HEK293 (cell line): ENCODE data around the gene RAB20.

ENCODE experiments used
- HIC1 ChIP-seq: fragments of 450-650 bp; formaldehyde crosslinking; IDR thresholded peaks from 2 replicates; pipeline ENCODE4 v1.5.1; 2016; ENCODE audit warnings: missing biosample characterization, missing genetic modification characterization
- REST ChIP-seq: fragments of 450-650 bp; formaldehyde crosslinking; IDR thresholded peaks from 2 replicates; pipeline ENCODE4 v1.5.1; 2016; ENCODE audit warnings: missing biosample characterization, missing genetic modification characterization
- TCF7L2 ChIP-seq: IDR thresholded peaks from 2 replicates; pipeline ENCODE4 v1.6.1; 2011; ENCODE audit warnings: low read depth, mild to moderate bottlenecking, inconsistent platforms, low read length, moderate library complexity, borderline replicate concordance
- ZNF473 ChIP-seq: fragments of 450-650 bp; formaldehyde crosslinking; IDR thresholded peaks from 2 replicates; pipeline ENCODE4 v1.5.1; 2017; ENCODE audit warnings: missing biosample characterization, missing genetic modification characterization
- ZNF521 ChIP-seq: fragments of 450-650 bp; formaldehyde crosslinking; IDR thresholded peaks from 2 replicates; pipeline ENCODE4 v1.5.1; 2017; ENCODE audit warnings: missing biosample characterization, mild to moderate bottlenecking, missing genetic modification characterization
- ZNF549 ChIP-seq: fragments of 450-650 bp; IDR thresholded peaks from 2 replicates; pipeline ENCODE4 v1.5.1; 2018; ENCODE audit warnings: missing biosample characterization, missing genetic modification characterization, mild to moderate bottlenecking, inconsistent platforms, moderate library complexity
- ZNF639 ChIP-seq: fragments of 450-650 bp; formaldehyde crosslinking; IDR thresholded peaks from 2 replicates; pipeline ENCODE4 v1.5.1; 2016; ENCODE audit warnings: missing biosample characterization, missing genetic modification characterization
- ZNF76 ChIP-seq: fragments of 450-650 bp; formaldehyde crosslinking; IDR thresholded peaks from 2 replicates; pipeline ENCODE4; 2016; ENCODE audit warnings: low read depth, missing biosample characterization, missing genetic modification characterization, borderline replicate concordance
- ZNF768 ChIP-seq: fragments of 450-650 bp; formaldehyde crosslinking; IDR thresholded peaks from 2 replicates; pipeline ENCODE4 v1.5.1; 2018; ENCODE audit warnings: missing biosample characterization, mild to moderate bottlenecking, missing genetic modification characterization

DNA sequence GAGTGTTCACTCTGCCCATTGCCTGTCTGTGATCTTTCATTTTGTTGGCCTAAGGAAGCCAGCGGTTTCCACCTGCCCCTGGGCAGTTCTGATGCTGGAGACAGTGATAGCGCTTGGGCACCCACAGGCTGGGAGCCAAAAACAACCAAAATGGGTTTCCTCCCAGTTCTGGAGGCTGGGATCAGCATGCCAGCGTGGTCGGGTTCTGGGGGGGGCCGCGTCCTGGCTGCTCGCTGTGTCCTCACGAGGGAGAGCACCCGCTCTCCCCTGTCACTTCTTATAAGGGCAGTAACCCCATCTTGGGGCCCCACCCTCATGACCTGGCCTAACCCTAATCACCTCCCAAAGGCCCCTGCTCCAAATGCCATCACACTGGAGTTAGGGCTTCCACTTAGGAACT is 67.9 kb downstream of the RAB20 start:
- TF ChIP-seq REST (tag by site-specific recombination) (no peak), ZNF549 (tag by site-specific recombination) (no peak), ZNF768 (tag by site-specific recombination) (no peak), ZNF639 (tag by site-specific recombination) (no peak), TCF7L2 (no peak), ZNF76 (tag by site-specific recombination) (no peak), ZNF473 (tag by site-specific recombination) (no peak), ZNF521 (no peak), HIC1 (tag by site-specific recombination) (no peak)
